IPS-NIHi7 (cell line): Measurements from ENCODE around the gene RBM19.

Experiments
- DNase-seq: peaks from one replicate; pipeline ENCODE4 v3.0.0; 2012; ENCODE audit warnings: mixed read lengths; ENCODE audit errors: extremely low spot score

Gene RBM19

GRCh38 chr12:113988064-113988451 lies 21.9 kb upstream of the RBM19 start:
- no peak for DNase-seq

GRCh38 chr12:113987261-113988063 lies 21.3 kb upstream of the RBM19 start:
- DNase-seq = no peak

- DNase-seq = no peak
Observed at GRCh38 chr12:113984464-113984863, 18.3 kb upstream of the RBM19 start.

- no peak for DNase-seq
Observed at GRCh38 chr12:113983777-113984448, 17.8 kb upstream of the RBM19 start.

GRCh38 chr12:113983265-113983664 lies 17.1 kb upstream of the RBM19 start:
- DNase-seq = no peak

GRCh38 chr12:113981876-113982275 lies 15.8 kb upstream of the RBM19 start:
- DNase-seq = no peak

- DNase-seq = peak; percentile 73
Observed at GRCh38 chr12:113980537-113981337, 14.6 kb upstream of the RBM19 start.

GRCh38 chr12:113980054-113980453 lies 13.9 kb upstream of the RBM19 start:
- DNase-seq = no peak

GRCh38 chr12:113978080-113978479 lies 12.0 kb upstream of the RBM19 start:
- no peak for DNase-seq

- DNase-seq = no peak
Observed at GRCh38 chr12:113974006-113974405, 7.9 kb upstream of the RBM19 start.

- no peak for DNase-seq
Observed at GRCh38 chr12:113973109-113973904, 7.2 kb upstream of the RBM19 start.

- no peak for DNase-seq
Observed at GRCh38 chr12:113971392-113971791, 5.3 kb upstream of the RBM19 start.

GRCh38 chr12:113970211-113970610 lies 4.1 kb upstream of the RBM19 start:
- no peak for DNase-seq

GRCh38 chr12:113967368-113967767 lies 1.2 kb upstream of the RBM19 start:
- DNase-seq = no peak

GRCh38 chr12:113962733-113963132 lies 3.4 kb downstream of the RBM19 start:
- DNase-seq = no peak

- no peak for DNase-seq
Observed at GRCh38 chr12:113961921-113962710, 4.0 kb downstream of the RBM19 start.

GRCh38 chr12:113960030-113960429 lies 6.1 kb downstream of the RBM19 start:
- no peak for DNase-seq

GRCh38 chr12:113959096-113959495 lies 7.0 kb downstream of the RBM19 start:
- DNase-seq = no peak

GRCh38 chr12:113958108-113958507 lies 8.0 kb downstream of the RBM19 start:
- no peak for DNase-seq

- DNase-seq = no peak
Observed at GRCh38 chr12:113957627-113958026, 8.5 kb downstream of the RBM19 start.
